ENCODE measurements around the gene COL3A1.

The COL3A1 gene

GRCh38 chr2:189018631-189019030, 44.5 kb downstream of the COL3A1 start:
- no peak for DNase-seq

- DNase-seq: no peak
Measured at GRCh38 chr2:189020179-189020578, 46.0 kb downstream of the COL3A1 start.

- DNase-seq: no peak
Measured at GRCh38 chr2:189022053-189022481, 47.9 kb downstream of the COL3A1 start.

- DNase-seq: no peak
Measured at GRCh38 chr2:189022492-189022891, 48.3 kb downstream of the COL3A1 start.

- no peak for DNase-seq
Measured at GRCh38 chr2:189024901-189025618, 50.9 kb downstream of the COL3A1 start.

GRCh38 chr2:189037518-189037917, 63.3 kb downstream of the COL3A1 start:
- DNase-seq: no peak

GRCh38 chr2:189045836-189046235, 71.7 kb downstream of the COL3A1 start:
- DNase-seq: no peak

GRCh38 chr2:189046320-189046719, 72.1 kb downstream of the COL3A1 start:
- no peak for DNase-seq

- no peak for DNase-seq
Measured at GRCh38 chr2:189047171-189047888, 73.2 kb downstream of the COL3A1 start.

GRCh38 chr2:189048189-189048588, 74.0 kb downstream of the COL3A1 start:
- DNase-seq: no peak

GRCh38 chr2:189049709-189050164, 75.6 kb downstream of the COL3A1 start:
- no peak for DNase-seq

GRCh38 chr2:189050165-189050712, 76.1 kb downstream of the COL3A1 start:
- DNase-seq: no peak

GRCh38 chr2:189056200-189057106, 82.3 kb downstream of the COL3A1 start:
- no peak for DNase-seq

GRCh38 chr2:189057316-189057715, 83.1 kb downstream of the COL3A1 start:
- DNase-seq: no peak

GRCh38 chr2:189060096-189060642, 86.0 kb downstream of the COL3A1 start:
- DNase-seq: no peak
